GM23338 (cell line): Measurements from ENCODE around the gene MYOCD. TPM values are rescaled to one million over a fixed set of nuclear protein-coding genes. Genes with fewer than 3 reads are reported as not detected.

Experiments used
- ATAC-seq: fragments of 200-7000 bp; cut with Tn5 transposase; 3 replicates; pipeline ENCODE4 v1.9.1; 2020
- DNase-seq: peaks from one replicate; pipeline ENCODE4 v3.0.0-alpha.2; 2015; ENCODE audit warnings: low spot score
- H2AFZ ChIP-seq: fragments of 200-600 bp; sonication (generic); 2 replicates; pipeline ENCODE4 v1.8.0; 2016; ENCODE audit warnings: antibody characterized with exemption, mild to moderate bottlenecking, moderate library complexity
- H3F3A ChIP-seq: fragments of 200-600 bp; sonication (generic); replicated peaks from 2 replicates; pipeline ENCODE4 v1.8.0; 2017; ENCODE audit warnings: antibody characterized with exemption, mixed run types, low read depth
- H3K27ac ChIP-seq: fragments of 200-600 bp; sonication (generic); 2 replicates; pipeline ENCODE4 v1.6.1; 2016; ENCODE audit warnings: low read depth
- H3K27me3 ChIP-seq: fragments of 200-600 bp; sonication (generic); 2 replicates; pipeline ENCODE4 v1.8.0; 2016; ENCODE audit warnings: mild to moderate bottlenecking, mixed run types, moderate library complexity; ENCODE audit not compliant: insufficient read depth
- H3K36me3 ChIP-seq: fragments of 200-600 bp; sonication (generic); 2 replicates; pipeline ENCODE4 v1.8.0; 2016; ENCODE audit warnings: mild to moderate bottlenecking; ENCODE audit not compliant: insufficient read depth
- H3K4me1 ChIP-seq: fragments of 200-600 bp; sonication (generic); 2 replicates; pipeline ENCODE4 v1.8.0; 2016; ENCODE audit warnings: mild to moderate bottlenecking, moderate library complexity; ENCODE audit not compliant: insufficient read depth
- H3K4me2 ChIP-seq: fragments of 200-600 bp; sonication (generic); 2 replicates; pipeline ENCODE4 v1.7.1; 2017; ENCODE audit warnings: mixed run types
- H3K4me3 ChIP-seq: fragments of 200-600 bp; sonication (generic); 2 replicates; pipeline ENCODE4 v1.6.1; 2016; ENCODE audit warnings: mixed run types
- H3K79me2 ChIP-seq: fragments of 200-600 bp; sonication (generic); replicated peaks from 2 replicates; pipeline ENCODE4 v1.8.0; 2017; ENCODE audit warnings: mild to moderate bottlenecking; ENCODE audit not compliant: insufficient read depth
- H3K9me2 ChIP-seq: fragments of 200-600 bp; sonication (generic); 2 replicates; pipeline ENCODE4 v1.8.0; 2017; ENCODE audit not compliant: insufficient read depth
- H4K20me1 ChIP-seq: fragments of 200-600 bp; sonication (generic); replicated peaks from 2 replicates; pipeline ENCODE4 v1.8.0; 2017; ENCODE audit warnings: mild to moderate bottlenecking; ENCODE audit not compliant: insufficient read depth
- H3K27ac Mint-ChIP-seq: 2 replicates; pipeline ENCODE4 v1.8.0; 2020; ENCODE audit warnings: inconsistent platforms, mild to moderate bottlenecking, moderate library complexity, mixed read lengths
- H3K27me3 Mint-ChIP-seq: 3 replicates; pipeline ENCODE4 v1.8.0; 2022; ENCODE audit warnings: low read depth, mild to moderate bottlenecking, moderate library complexity, mixed read lengths, inconsistent platforms; ENCODE audit not compliant: insufficient read depth, poor library complexity
- H3K36me3 Mint-ChIP-seq: 3 replicates; pipeline ENCODE4 v1.8.0; 2021; ENCODE audit warnings: low read depth, mild to moderate bottlenecking, inconsistent platforms, moderate library complexity, mixed read lengths
- H3K4me1 Mint-ChIP-seq: 3 replicates; pipeline ENCODE4 v1.8.0; 2020; ENCODE audit warnings: mild to moderate bottlenecking, inconsistent platforms, mixed read lengths
- H3K4me3 Mint-ChIP-seq: 3 replicates; pipeline ENCODE4 v1.8.0; 2021; ENCODE audit warnings: moderate library complexity, mild to moderate bottlenecking, inconsistent platforms, mixed read lengths
- H3K9me3 Mint-ChIP-seq: 3 replicates; pipeline ENCODE4 v1.8.0; 2020; ENCODE audit warnings: moderate library complexity, mild to moderate bottlenecking, inconsistent platforms, mixed read lengths
- CREB1 ChIP-seq: fragments of 250-450 bp; sonication (Bioruptor Pico); IDR thresholded peaks from 2 replicates; pipeline ENCODE4 v1.5.0; 2020; ENCODE audit warnings: low read depth, mild to moderate bottlenecking, moderate library complexity
- CTCF ChIP-seq, 2 experiments: fragments of 200-600 bp in 1 of 2; sonication (generic) in 1 of 2; conservative IDR thresholded peaks; 2 replicates each; pipeline versions ENCODE4 v1.5.1 to v1.6.1; 2016 to 2017; ENCODE audit warnings: antibody characterized with exemption in 2 of 2, low read depth in 2 of 2, mild to moderate bottlenecking in 2 of 2, moderate library complexity in 1 of 2
- ETS1 ChIP-seq: IDR thresholded peaks from 2 replicates; pipeline ENCODE4 v1.6.1; 2016; ENCODE audit warnings: antibody characterized with exemption
- EZH2 ChIP-seq: fragments of 200-600 bp; sonication (generic); IDR thresholded peaks from one replicate; pipeline ENCODE4 v1.8.0; 2017; ENCODE audit warnings: antibody characterized with exemption, mild to moderate bottlenecking, low read depth; ENCODE audit not compliant: unreplicated experiment
- EZH2phosphoT487 ChIP-seq: fragments of 200-600 bp; sonication (generic); IDR thresholded peaks from one replicate; pipeline ENCODE4 v1.8.1; 2018; ENCODE audit warnings: antibody characterized with exemption; ENCODE audit not compliant: unreplicated experiment
- JUNB ChIP-seq: IDR thresholded peaks from one replicate; pipeline ENCODE4 v1.6.1; 2016; ENCODE audit warnings: antibody characterized with exemption; ENCODE audit not compliant: unreplicated experiment
- STAT1 ChIP-seq: IDR thresholded peaks from one replicate; pipeline ENCODE4 v1.6.1; 2016; ENCODE audit warnings: antibody characterized with exemption; ENCODE audit not compliant: unreplicated experiment
- ZNF114 ChIP-seq: fragments of 250-450 bp; sonication (Bioruptor Pico); IDR thresholded peaks from 2 replicates; pipeline ENCODE4 v1.5.0; 2020; ENCODE audit warnings: mild to moderate bottlenecking, moderate library complexity
- ZNF331 ChIP-seq: fragments of 250-450 bp; sonication (Bioruptor Pico); IDR thresholded peaks from 2 replicates; pipeline ENCODE4 v1.5.0; 2020; ENCODE audit warnings: low read depth, mild to moderate bottlenecking, moderate library complexity
- ZNF462 ChIP-seq: fragments of 250-450 bp; sonication (Bioruptor Pico); IDR thresholded peaks from 2 replicates; pipeline ENCODE4 v1.5.0; 2020; ENCODE audit warnings: mild to moderate bottlenecking, moderate library complexity
- polyA plus RNA-seq: library from polyadenylated mRNA; unstranded; fragments of >200 nt; fragmentation: Nextera tagmentation; extraction: Ambion mirVana; gene quantifications from 2 replicates; pipeline ENCODE4 v1.2.1, GENCODE V29; 2016
- total RNA-seq: library from RNA; depleted of rRNA; stranded (reverse); fragments of >200 nt; shearing (Covaris generic); gene quantifications from 2 replicates; pipeline ENCODE4 v1.2.3, GENCODE V29; 2014

MYOCD gene
- total and polyA plus RNA-seq, 2 experiments from 2014 or later = 0.80 to 2.4 TPM

GRCh38 chr17:12642034-12642433 lies 23.7 kb upstream of the MYOCD start:
- H3K4me1 Mint-ChIP-seq = peaks cover 16% of the 10 kb centered on the region
- TF ChIP-seq ZNF331 (CRISPR knock-in tag) (no peak), JUNB (no peak), STAT1 (no peak), CREB1 (CRISPR knock-in tag) (no peak), ZNF462 (CRISPR knock-in tag) (no peak)
- ATAC-seq = no peak
- H3K4me3 Mint-ChIP-seq = no peak overlapping the region
- no peak overlapping the region for H3K27ac Mint-ChIP-seq
- Histone ChIP-seq H3F3A (no peaks in the 10 kb centered on the region), H3K4me2 (no peak overlapping the region), H3K27me3 (no peaks in the 10 kb centered on the region), H3K4me1 (peaks cover 12% of the 10 kb centered on the region; the same call in 1 of the 2 replicates), H2AFZ (no peak overlapping the region), H3K4me3 (no peak overlapping the region), H3K36me3 (no peaks in the 10 kb centered on the region), H4K20me1 (no peaks in the 10 kb centered on the region), H3K9me2 (no peaks in the 10 kb centered on the region), H3K27ac (no peak overlapping the region), H3K79me2 (no peaks in the 10 kb centered on the region)
- peaks cover 9% of the 10 kb centered on the region; the same call in 2 of the 3 replicates for H3K36me3 Mint-ChIP-seq
- no peak for DNase-seq
- H3K27me3 Mint-ChIP-seq = peaks cover 2% of the 10 kb centered on the region
- H3K9me3 Mint-ChIP-seq = peaks cover 15% of the 10 kb centered on the region

DNA sequence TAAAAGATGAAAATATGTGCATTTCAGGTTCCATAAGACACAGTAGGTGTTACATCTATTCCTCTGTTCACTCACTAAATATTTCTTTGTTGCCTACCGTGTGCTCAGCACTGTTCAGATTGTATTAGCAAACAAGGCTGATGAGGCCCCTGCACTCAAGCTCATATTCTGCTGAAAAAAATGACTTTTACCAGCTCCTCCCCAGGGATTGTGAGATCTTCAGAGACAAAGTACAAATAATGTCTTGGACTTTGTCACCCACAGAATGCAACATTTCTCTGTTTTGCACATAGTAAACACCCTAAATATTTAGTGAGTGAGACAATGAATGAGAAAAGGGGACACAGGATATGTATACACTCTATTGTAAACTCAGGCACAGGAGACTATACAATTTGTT lies 21.9 kb upstream of the MYOCD start:
- Histone ChIP-seq H3K4me3 (no peak overlapping the region), H3K4me1 (peaks cover 9% of the 10 kb centered on the region; the same call in 1 of the 2 replicates), H3K4me2 (0 out of 2 replicates have a peak overlapping the region, but pooled peaks have one; percentile 8), H2AFZ (no peak overlapping the region), H4K20me1 (no peaks in the 10 kb centered on the region), H3F3A (no peaks in the 10 kb centered on the region), H3K9me2 (no peaks in the 10 kb centered on the region), H3K79me2 (no peaks in the 10 kb centered on the region), H3K36me3 (no peaks in the 10 kb centered on the region), H3K27ac (peak overlapping the region; percentile 9; the same call in 1 of the 2 replicates), H3K27me3 (no peaks in the 10 kb centered on the region)
- ATAC-seq = no peak
- Mint-ChIP-seq H3K27me3 (no peaks in the 10 kb centered on the region), H3K36me3 (peaks cover 9% of the 10 kb centered on the region; the same call in 2 of the 3 replicates), H3K4me1 (peaks cover 11% of the 10 kb centered on the region), H3K9me3 (peaks cover 15% of the 10 kb centered on the region), H3K4me3 (no peak overlapping the region), H3K27ac (no peak overlapping the region)
- DNase-seq = no peak
- no peak for TF ChIP-seq EZH2phosphoT487
- TF ChIP-seq CTCF (conservative IDR thresholded peaks at IDR 0.05; ENCODE audit: low read depth in 2 of 2) = no peak
- no peak for TF ChIP-seq ZNF114 (CRISPR knock-in tag)
- TF ChIP-seq CREB1 (CRISPR knock-in tag) = no peak
- no peak for TF ChIP-seq EZH2
- no peak for TF ChIP-seq ETS1
